NCI-H2107 (cell line): Measurements from ENCODE around the gene ARID5B.

Experiments used
- DNase-seq: peaks from one replicate; lab custom pipeline; 2025; lab: John Stamatoyannopoulos, UW

The ARID5B gene

DNA sequence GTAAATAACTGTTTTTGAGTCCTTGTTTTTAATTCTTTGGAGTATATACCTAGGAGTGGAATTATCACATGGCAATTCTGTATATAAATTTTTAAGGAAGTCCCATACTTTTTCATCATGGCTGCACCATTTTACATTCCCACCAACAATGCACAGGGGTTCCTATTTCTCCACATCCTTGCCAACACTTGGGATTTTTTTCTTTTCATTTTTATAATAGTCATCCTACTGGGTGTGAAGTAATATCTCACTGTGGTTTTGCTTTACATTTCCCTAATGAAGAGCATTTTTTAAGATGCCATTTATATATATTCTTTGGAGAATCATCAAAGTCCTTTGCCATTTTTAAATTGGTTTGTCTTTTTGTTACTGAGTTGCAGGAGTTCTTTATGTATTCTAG lies 89.7 kb downstream of the ARID5B start:
- DNase-seq: no peak

DNA sequence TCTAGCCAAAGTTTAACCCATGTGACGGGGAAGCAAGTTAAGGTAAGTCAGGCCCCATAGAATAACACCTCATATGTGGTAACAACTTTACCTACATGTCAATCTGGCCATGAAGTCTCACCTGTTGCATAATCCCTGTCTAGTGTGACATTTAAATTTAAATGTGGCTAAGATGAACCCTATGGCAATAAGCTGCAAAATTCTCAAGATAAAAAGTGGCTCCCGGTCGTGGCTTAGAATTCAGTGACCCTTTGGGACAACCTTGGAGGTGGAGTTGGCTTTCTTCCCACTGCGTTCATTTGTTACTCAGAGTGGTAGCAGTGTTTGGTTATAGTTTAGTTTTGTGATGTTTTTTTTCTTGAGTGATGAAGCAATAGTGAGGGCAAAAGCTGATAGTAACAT lies 90.6 kb downstream of the ARID5B start:
- no peak for DNase-seq

DNA sequence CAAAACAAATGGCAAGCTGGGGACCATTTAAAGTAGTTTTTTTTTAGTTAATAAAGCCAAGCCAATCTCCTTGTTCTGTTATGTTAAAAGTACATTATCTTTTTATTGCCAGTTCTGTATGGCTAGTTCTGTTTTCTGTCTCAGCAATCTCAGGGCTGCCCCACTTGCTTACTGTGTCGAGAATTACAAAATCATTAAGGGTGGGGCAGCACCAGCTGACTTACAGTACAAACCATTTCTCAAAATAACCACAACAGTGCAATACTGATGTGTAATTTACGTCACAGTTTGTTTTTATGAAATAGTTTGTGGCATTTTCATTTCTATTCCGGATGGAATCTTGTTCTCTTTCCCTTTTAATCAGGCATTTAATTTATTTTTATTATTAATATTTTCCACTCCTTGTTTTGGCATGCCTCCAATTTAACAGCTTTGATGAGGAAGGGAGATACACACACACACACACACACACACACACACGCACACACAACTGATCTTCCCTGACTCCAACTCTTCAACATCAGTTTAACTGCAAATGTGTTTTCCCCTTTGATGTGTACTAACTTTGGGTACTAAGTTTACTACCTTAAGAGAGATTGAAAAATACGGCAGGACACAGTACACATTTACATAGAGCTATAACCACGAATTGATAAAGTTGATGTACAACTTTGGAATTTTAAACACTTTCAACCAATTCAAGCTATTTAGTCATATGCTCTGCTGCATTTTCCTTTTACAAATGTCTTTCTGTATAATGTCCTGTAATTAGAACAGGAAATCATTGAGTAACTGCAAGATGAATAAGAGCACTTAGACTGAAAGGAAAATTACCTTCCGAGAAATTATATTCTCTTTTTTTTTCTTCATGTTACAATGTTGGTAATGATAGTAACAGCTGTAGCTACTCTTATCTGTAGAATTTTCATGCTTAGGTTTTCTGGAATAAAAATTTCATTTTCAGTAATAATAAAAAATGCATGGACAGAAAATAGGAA lies 91.5 kb downstream of the ARID5B start:
- no peak for DNase-seq

- no peak for DNase-seq
These were observed 92.4 kb downstream of the ARID5B start for GRCh38 chr10:61993711-61994401.

- no peak for DNase-seq
These were observed 93.1 kb downstream of the ARID5B start for GRCh38 chr10:61994405-61995219.

GRCh38 chr10:61995220-61995503 lies 93.7 kb downstream of the ARID5B start:
- no peak for DNase-seq

DNA sequence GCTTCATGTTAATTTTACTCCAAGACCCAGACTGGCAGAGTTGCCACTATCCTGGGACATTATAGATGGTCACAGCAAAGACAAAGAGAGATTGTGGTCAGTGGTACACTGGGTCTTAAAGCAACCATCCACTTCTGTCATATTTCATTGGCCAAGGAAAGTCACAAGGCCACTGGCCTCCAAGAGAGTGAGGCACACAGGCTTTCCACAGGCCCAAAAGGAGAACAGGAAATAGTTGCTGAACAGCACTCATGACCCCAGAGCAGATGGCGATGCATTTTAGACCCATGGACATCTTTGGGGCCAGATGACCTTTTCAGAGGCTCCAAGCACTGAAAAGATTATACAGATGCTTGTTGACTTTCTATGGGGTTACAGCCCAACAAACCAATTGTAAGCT lies 97.4 kb downstream of the ARID5B start:
- no peak for DNase-seq

DNA sequence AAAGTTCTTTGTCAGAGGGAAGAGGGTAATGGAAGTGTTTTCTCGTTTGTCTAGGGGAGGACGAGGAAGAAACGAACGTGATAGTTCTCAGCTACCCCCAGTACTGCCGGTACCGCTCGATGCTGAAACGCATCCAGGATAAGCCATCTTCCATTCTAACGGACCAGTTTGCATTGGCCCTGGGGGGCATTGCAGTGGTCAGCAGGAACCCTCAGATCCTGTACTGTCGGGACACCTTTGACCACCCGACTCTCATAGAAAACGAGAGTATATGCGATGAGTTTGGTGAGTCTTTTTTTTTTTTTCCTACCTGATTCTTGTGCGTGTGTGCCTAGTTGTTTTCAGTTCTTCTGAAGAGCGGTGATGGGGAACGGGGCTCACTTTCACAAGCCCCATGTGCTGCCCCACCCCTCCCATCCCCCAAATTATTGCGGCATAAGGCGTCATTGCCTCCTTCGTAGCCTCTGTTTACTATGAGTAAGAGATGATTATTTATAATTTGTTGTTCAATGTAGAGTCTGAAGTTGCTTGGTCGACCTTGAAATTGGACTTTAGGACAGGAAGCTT lies 98.6 kb downstream of the ARID5B start:
- DNase-seq: no peak

DNA sequence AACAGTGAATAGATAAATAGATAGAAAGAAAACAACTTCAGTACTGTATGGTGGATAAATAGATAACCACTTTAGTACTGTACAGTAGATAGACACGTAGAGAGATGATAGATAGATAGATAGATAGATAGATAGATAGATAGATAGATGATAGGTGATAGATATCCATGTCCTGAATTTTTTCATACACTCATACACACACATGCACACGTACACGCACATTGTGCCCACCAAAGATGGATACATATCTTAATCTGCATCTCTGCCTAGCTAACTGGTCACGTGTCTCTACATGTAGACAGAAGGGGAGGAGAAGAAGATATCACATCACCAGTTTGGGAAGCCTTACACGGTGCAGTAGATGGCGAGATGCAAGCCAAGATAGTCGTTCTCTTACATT lies 99.2 kb downstream of the ARID5B start:
- no peak for DNase-seq

DNA sequence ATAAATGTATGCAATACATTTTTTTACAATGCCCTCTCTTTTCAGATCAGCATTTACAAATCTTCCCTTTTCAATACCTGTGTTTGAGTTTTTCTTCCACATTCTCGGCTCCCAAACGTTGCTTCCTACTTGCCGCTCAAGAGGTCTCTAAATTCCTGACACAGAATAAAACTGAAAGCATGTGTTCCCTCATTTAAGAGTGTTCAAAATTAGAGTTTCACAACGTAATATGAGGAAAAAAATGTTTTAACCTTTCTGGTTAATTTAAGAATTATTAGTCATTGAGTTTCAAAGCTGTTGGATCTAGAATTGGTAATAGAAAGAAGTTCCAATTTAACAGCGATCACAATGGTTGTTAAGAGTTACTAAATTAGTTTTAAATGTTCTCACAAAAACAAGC lies 100.4 kb downstream of the ARID5B start:
- DNase-seq: no peak

- no peak for DNase-seq
These were observed 101.3 kb downstream of the ARID5B start for GRCh38 chr10:62002753-62003152.

GRCh38 chr10:62004042-62004441 lies 102.5 kb downstream of the ARID5B start:
- DNase-seq: no peak

DNA sequence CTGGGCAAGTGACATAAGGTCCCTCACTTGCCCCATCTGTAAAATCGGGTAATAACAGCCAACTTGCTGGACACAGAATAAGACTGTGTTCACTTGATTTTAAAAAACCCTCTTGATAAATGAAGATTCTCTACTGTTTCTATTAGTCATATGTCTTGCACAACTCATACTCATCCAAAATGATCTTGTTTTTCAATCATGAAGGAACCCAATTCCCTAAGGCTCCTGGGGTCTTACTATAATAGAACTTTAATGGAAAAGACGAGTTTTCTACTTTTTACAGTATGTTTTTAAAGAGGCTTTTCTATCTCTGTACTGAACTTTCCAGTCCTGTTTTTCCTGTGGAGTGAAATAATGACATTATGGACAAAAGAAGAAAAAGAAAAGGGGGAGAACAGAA lies 103.8 kb downstream of the ARID5B start:
- DNase-seq: no peak

GRCh38 chr10:62005687-62006086 lies 104.2 kb downstream of the ARID5B start:
- DNase-seq: no peak

- DNase-seq: no peak
These were observed 105.6 kb downstream of the ARID5B start for GRCh38 chr10:62007145-62007544.

DNA sequence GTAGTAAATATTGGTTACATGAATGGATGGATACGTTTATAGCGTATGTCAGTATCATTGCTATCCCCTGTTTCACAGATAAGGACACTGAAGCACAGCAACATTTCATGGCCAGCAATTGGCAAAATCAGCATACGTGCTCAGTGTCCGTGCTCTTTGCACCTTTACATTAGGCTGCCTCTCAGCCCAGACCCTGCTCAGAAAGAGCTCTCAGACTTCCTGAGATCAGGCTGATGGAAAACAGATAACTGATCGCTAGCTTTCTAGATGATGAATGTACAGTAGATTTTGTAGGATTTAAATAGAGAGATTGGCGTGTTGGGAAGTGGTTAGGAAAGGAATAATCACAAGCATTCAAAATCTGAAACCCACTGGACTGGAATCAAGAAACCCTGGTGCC lies 106.7 kb downstream of the ARID5B start:
- DNase-seq: no peak

- DNase-seq: no peak
These were observed 107.4 kb downstream of the ARID5B start for GRCh38 chr10:62008946-62009345.

DNA sequence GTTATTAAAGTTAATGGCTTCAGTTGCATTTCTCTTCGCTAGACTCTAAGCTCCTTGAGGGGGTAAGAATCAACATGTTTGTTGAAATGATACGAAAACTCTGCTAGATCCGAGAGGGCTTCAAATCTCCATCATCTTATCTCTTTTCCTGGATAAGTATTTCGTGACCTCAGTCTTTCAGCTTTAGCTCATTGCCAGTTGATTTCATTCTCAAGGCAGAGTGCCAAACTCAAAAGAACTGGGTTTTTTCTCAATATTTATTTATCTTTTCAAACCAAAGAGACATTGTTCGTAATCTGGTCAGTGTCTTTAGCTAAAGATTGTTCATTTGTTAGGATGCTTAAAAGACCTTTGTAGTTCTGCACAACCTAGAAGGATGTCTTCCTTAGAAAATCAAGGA lies 108.9 kb downstream of the ARID5B start:
- no peak for DNase-seq

DNA sequence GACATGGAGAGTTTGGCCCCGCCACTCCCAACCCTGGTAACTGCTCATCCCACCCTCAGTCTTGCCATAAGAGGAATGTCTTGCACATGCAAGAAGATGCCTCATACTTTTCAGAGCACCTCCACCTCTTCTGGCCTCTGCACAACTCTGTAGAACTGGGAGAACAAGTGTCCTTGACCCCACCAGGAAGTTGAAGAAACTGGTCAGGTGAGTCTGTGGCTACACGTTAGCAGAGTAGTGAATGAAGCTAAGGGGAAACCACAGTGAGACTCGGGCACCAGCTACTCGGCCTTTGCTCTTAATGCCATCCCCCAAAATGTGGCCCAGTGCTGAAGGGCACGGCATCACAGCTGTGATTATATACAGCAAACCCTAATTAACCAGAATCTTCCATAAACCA lies 110.1 kb downstream of the ARID5B start:
- no peak for DNase-seq

DNA sequence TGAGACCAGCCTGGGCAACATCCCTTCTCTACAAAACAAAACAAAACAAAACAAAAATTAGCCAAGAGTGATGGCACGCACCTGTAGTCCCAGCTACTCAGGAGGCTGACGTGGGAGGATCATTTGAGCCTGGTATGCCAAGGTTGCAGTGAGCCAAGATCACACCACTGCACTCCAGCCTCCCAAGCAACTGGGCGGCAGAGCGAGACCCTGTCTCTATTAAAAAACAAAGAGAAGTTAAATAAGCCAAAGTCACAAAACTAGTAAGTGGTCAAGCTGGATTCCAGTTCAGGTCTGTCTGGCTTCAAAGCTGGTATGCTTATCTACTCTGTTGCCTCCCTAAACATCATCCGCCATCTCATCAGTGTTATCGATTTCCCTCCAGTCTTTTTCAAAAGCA lies 110.8 kb downstream of the ARID5B start:
- DNase-seq: no peak

- DNase-seq: no peak
These were observed 113.0 kb downstream of the ARID5B start for GRCh38 chr10:62014510-62014909.

DNA sequence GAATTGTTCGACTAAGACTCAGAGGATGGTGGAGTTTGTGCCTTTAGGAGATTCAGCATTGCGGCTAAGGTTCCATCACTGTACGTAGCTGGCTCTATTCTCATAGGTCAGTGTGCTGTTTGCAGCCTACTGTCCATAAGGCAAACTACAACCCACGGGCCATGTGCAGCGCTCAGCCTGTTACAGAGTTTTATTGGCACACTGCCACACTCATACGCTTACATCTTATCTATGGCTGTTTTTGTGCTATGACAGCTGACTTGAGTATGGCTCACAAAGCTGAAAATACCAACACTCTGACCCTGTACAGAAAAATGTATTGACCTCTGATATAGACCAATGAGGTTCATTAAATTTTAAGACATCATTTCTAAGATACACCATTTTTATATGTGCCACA lies 114.5 kb downstream of the ARID5B start:
- DNase-seq: no peak
